Keratinocyte (primary cell): ENCODE measurements around the gene HSD17B1. TPM values are rescaled to one million over a fixed set of nuclear protein-coding genes. Genes with fewer than 3 reads are reported as not detected.
"Not testable (repeated sequence)": the region's sequence is repeated elsewhere in the genome, so short reads cannot be mapped to it uniquely, and the experiment has no call there.

Experiments
- DNase-seq: peaks from one replicate; pipeline ENCODE4 v3.0.0-alpha.2; 2011; ENCODE audit warnings: low read depth, missing footprints, low spot score
- FAIRE-seq: peaks from 2 replicates; lab custom pipeline; 2011; peaks lifted over from hg19 to GRCh38; lab: Jason Lieb, UNC
- H2AFZ ChIP-seq: 2 replicates; pipeline ENCODE4 v1.6.0; 2012; ENCODE audit warnings: low read length, control low read depth, inconsistent platforms; ENCODE audit not compliant: control insufficient read depth
- H3K27ac ChIP-seq: 2 replicates; pipeline ENCODE4 v1.5.1; 2011; ENCODE audit warnings: low read length; ENCODE audit not compliant: control insufficient read depth, insufficient read depth
- H3K27me3 ChIP-seq: 3 replicates; pipeline ENCODE4 v1.6.0; 2011; ENCODE audit warnings: low read length; ENCODE audit not compliant: control insufficient read depth, insufficient read depth; ENCODE audit errors: extremely low read depth
- H3K36me3 ChIP-seq, 2 experiments: 2 replicates in 1 of 2; 3 replicates in 1 of 2; pipeline ENCODE4 v1.5.1; 2011; ENCODE audit warnings: low read length in 2 of 2, mild to moderate bottlenecking in 1 of 2; ENCODE audit not compliant: control insufficient read depth in 2 of 2, insufficient read depth in 2 of 2; ENCODE audit errors: extremely low read depth in 1 of 2
- H3K4me1 ChIP-seq: 3 replicates; pipeline ENCODE4 v1.5.1; 2011; ENCODE audit warnings: low read length; ENCODE audit not compliant: control insufficient read depth, insufficient read depth; ENCODE audit errors: extremely low read depth
- H3K4me2 ChIP-seq: 3 replicates; pipeline ENCODE4 v1.6.0; 2011; ENCODE audit warnings: low read depth, low read length; ENCODE audit not compliant: control insufficient read depth, insufficient read depth; ENCODE audit errors: extremely low read depth
- H3K4me3 ChIP-seq, 3 experiments: fragments of 200-600 bp in 1 of 3; sonication (generic) in 1 of 3; 2 replicates in 2 of 3; 3 replicates in 1 of 3; pipeline ENCODE4 v1.5.1; 2011 to 2016; ENCODE audit warnings: low read length in 3 of 3, mild to moderate bottlenecking in 3 of 3, control low read depth in 2 of 3, inconsistent platforms in 1 of 3, low read depth in 1 of 3, mixed read lengths in 1 of 3, mixed run types in 1 of 3, moderate library complexity in 1 of 3; ENCODE audit not compliant: control insufficient read depth in 2 of 3, insufficient read depth in 2 of 3; ENCODE audit errors: extremely low read depth in 1 of 3
- H3K79me2 ChIP-seq: 2 replicates; pipeline ENCODE4 v1.6.0; 2012; ENCODE audit warnings: low read length; ENCODE audit not compliant: control insufficient read depth, insufficient read depth
- H3K9ac ChIP-seq: 3 replicates; pipeline ENCODE4 v1.6.0; 2011; ENCODE audit warnings: low read length; ENCODE audit not compliant: control insufficient read depth, insufficient read depth; ENCODE audit errors: extremely low read depth
- H3K9me1 ChIP-seq: 3 replicates; pipeline ENCODE4 v1.6.0; 2011; ENCODE audit warnings: low read length; ENCODE audit not compliant: control insufficient read depth, insufficient read depth; ENCODE audit errors: extremely low read depth
- H3K9me3 ChIP-seq: 2 replicates; pipeline ENCODE4 v1.5.1; 2012; ENCODE audit warnings: low read depth, low read length; ENCODE audit not compliant: control insufficient read depth
- H4K20me1 ChIP-seq: 3 replicates; pipeline ENCODE4 v1.6.0; 2011; ENCODE audit warnings: low read length; ENCODE audit not compliant: control insufficient read depth, insufficient read depth; ENCODE audit errors: extremely low read depth
- CTCF ChIP-seq, 3 experiments: IDR thresholded peaks in 1 of 3; conservative IDR thresholded peaks in 1 of 3; optimal IDR thresholded peaks in 1 of 3; 2 replicates in 2 of 3; 3 replicates in 1 of 3; pipeline versions ENCODE3 to v1.5.1; 2011; ENCODE audit warnings: low read length in 3 of 3, mild to moderate bottlenecking in 3 of 3, moderate library complexity in 2 of 3, control low read depth in 1 of 3, inconsistent platforms in 1 of 3; ENCODE audit not compliant: insufficient read depth in 2 of 3; ENCODE audit errors: extremely low read depth in 1 of 3
- EZH2 ChIP-seq: IDR thresholded peaks from one replicate; pipeline ENCODE4 v1.6.1; 2012; ENCODE audit warnings: inconsistent platforms, mild to moderate bottlenecking, low read length, moderate library complexity
- dilution Hi-C: fragments of 300-500 bp; cut with MboI; formaldehyde crosslinking; loops from one replicate; pipeline ENCODE4 v1.7.0; 2020; ENCODE audit warnings: low sequenced_read_pairs; ENCODE audit not compliant: extremely low pct_ligation_motif_present
- polyA plus RNA-seq, 5 experiments: library from polyadenylated mRNA; depleted of rRNA in 3 of 5; stranded (reverse) in 3 of 5; stranded (forward) in 1 of 5; unstranded in 1 of 5; fragments of >200 nt; gene quantifications; 1 replicate in 1 of 5; 2 replicates in 3 of 5; 3 replicates in 1 of 5; pipeline versions ENCODE4 v1.2.1 to v1.2.3, GENCODE V29; 2011 to 2012; ENCODE audit warnings: missing spikeins in 2 of 5, low read depth in 1 of 5, low replicate concordance in 1 of 5

Gene HSD17B1
- polyA plus RNA-seq, 1 donor (not counting 4 experiments of a cell fraction or from before 2014, with no cell fraction given), result 5.3 TPM

- TF ChIP-seq EZH2, result no peak
- no peak for TF ChIP-seq CTCF (optimal IDR thresholded peaks at IDR 0.05 in 1 of 3, IDR thresholded peaks at IDR 0.05 in 1 of 3, conservative IDR thresholded peaks at IDR 0.05 in 1 of 3; ENCODE audit: extremely low read depth in 1 of 3, insufficient read depth in 2 of 3, low read length in 3 of 3)
- no peak overlapping the region for H2AFZ ChIP-seq
- H3K9ac ChIP-seq, result no peak overlapping the region
- H3K4me3 ChIP-seq, result no peak overlapping the region
- H4K20me1 ChIP-seq, result no peaks in the 10 kb centered on the region
- H3K9me3 ChIP-seq, result no peaks in the 10 kb centered on the region
- dilution Hi-C loops, result no loop called here
- no peaks in the 10 kb centered on the region for H3K79me2 ChIP-seq
- DNase-seq (no peak), FAIRE-seq (no peak)
- no peak overlapping the region for H3K4me2 ChIP-seq
- H3K36me3 ChIP-seq, result peaks cover 7 to 8% of the 10 kb centered on the region in 2 experiments
- H3K27ac ChIP-seq, result no peak overlapping the region
- H3K4me1 ChIP-seq, result peaks cover 14% of the 10 kb centered on the region
- no peaks in the 10 kb centered on the region for H3K9me1 ChIP-seq
- no peaks in the 10 kb centered on the region for H3K27me3 ChIP-seq
Observed at GRCh38 chr17:42544874-42545283, 7.8 kb upstream of the HSD17B1 start.

GRCh38 chr17:42545755-42546505 is 6.8 kb upstream of the HSD17B1 start:
- H3K27ac ChIP-seq, H3K27me3 ChIP-seq, H3K9me3 ChIP-seq, H4K20me1 ChIP-seq, H3K4me3 ChIP-seq, dilution Hi-C loops, H2AFZ ChIP-seq, H3K4me2 ChIP-seq, H3K79me2 ChIP-seq, DNase-seq, H3K9me1 ChIP-seq, H3K9ac ChIP-seq, H3K36me3 ChIP-seq: not testable (repeated sequence)
- peaks cover 14% of the 10 kb centered on the region for H3K4me1 ChIP-seq
- FAIRE-seq, result peak; percentile 41
